NCI-H187 treated with DMSO at 0.1 percent for 48 hours (cell line): ENCODE data around the gene ROR2.
"Not testable (repeated sequence)": the region's sequence is repeated elsewhere in the genome, so short reads cannot be mapped to it uniquely, and the experiment has no call there.

Source experiments
- DNase-seq: peaks from one replicate; lab custom pipeline; 2025; lab: John Stamatoyannopoulos, UW

Gene ROR2

GRCh38 chr9:91567642-91568274, 382.3 kb downstream of the ROR2 start:
- no peak for DNase-seq

DNA sequence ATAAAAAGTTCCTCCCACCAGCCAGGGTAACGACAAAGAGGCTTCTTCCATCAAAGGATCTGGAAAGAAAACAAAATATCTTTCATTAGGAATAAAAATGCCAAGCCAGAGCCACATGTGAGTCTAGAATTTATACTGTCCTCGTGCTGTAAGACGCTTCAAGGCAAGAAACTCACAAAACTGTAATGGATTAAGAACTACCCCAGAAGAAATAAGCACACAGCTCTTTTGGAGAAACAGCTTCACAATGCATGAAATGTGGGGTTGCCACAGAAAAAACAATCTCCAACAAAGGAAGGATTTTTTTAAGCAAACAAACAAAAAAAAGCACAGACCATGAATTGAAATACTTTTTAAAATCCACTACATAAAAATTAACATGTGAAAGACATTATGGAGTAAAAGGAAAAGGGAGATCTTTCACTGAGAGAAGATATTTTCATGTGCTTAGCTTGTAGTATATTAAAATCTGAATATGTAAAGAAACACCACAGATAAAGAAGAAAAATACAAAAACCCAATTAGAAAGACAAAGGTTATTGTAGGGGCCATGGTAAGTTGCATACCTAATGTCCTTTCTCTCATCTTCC, 385.9 kb downstream of the ROR2 start:
- DNase-seq = no peak

DNA sequence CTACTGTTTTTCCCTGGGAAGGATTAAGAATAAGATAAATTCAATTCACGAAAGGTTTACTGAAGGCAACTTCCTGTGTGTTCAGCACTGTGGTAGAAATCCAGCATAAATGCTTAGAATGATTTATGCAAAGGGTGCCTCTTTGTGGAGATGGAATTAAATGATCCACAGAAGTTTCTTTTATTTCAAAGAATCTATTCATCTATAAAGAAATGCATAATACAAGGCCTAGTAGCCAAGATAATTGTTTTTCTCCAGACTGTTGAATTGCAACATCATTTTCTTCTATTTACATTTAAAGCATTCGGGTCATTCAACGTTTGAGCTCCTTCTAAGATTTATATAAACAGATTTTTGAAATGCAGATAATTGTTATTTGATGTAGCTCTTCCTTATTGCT, 387.6 kb downstream of the ROR2 start:
- DNase-seq = no peak

- DNase-seq = no peak
Measured at GRCh38 chr9:91560301-91560700, 389.7 kb downstream of the ROR2 start.

DNA sequence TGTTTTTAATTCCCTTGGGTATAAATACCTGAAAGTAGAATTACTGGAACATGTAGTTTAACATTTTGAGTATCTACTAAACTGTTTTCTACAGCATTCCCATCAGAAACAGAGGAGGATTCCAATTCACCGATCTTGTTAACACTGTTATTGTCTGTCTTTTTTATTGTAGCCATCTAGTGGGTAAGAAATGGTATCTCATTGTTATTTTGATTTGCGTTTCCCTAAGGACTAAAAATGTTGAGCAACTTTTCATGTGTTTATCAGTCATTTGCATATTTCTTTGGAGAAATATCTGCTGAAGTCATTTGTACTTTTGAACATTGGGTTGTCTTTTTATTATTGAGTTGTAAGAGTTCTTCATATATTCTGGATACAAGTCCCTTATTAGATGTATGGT, 391.1 kb downstream of the ROR2 start:
- no peak for DNase-seq

GRCh38 chr9:91558395-91558794, 391.6 kb downstream of the ROR2 start:
- DNase-seq = no peak

DNA sequence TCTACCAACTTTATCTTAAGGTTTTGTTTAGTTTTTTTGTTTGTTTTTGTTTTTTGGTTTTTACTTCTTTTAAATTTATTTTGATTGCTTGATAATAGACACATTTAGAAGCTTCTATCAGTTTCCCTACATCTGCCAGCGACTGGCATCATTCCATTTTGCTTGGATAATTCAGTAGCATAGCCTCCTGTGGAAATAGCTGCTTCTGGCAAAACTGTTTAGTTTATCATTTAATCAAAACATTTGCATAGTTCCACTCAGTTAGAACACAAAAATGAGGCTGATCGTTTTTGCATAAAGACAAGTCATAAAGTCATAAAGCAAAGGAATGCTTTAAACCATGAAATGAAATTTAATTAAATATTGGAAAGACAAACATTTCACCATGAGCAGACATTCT, 392.7 kb downstream of the ROR2 start:
- DNase-seq = no peak

DNA sequence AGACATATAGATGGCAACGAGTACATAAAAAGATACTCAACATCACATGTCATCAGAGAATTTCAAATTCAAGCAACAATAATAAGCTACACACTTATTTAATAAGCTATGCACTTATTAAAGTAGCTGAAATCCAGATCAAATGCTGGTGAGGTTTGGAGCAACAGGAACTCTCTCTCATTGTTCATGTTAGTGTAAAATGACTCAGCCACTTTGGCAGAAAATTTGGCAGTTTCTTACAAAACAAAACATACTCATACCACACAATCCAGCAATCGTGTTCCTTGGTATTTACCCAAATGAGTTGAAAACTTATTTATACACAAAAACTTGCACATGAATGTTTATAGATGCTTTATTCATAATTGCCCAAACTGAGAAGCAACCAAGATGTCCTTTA, 394.9 kb downstream of the ROR2 start:
- DNase-seq = no peak

- no peak for DNase-seq
Measured at GRCh38 chr9:91549177-91549576, 400.9 kb downstream of the ROR2 start.

DNA sequence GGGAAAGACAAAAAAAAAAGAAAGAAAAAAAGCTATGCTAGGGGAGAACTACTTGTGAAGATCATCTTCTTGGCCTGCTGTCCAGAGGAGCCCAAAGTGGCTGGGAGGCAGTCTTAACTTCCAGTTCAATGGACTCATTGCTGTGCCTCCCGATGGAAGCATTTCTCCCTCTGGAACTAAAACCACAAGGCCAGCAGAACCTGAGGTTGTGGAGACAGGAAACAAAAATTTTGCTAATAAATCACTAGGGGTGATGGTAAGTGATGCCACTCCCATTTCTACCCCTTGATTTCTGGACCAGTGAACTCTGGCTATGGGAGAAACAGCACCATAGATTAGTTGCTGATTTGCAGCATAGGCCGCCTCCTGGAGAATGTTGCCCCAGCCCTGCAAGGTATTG, 402.9 kb downstream of the ROR2 start:
- no peak for DNase-seq

GRCh38 chr9:91546574-91546973, 403.5 kb downstream of the ROR2 start:
- no peak for DNase-seq

- no peak for DNase-seq
Measured at GRCh38 chr9:91541734-91542133, 408.3 kb downstream of the ROR2 start.

DNA sequence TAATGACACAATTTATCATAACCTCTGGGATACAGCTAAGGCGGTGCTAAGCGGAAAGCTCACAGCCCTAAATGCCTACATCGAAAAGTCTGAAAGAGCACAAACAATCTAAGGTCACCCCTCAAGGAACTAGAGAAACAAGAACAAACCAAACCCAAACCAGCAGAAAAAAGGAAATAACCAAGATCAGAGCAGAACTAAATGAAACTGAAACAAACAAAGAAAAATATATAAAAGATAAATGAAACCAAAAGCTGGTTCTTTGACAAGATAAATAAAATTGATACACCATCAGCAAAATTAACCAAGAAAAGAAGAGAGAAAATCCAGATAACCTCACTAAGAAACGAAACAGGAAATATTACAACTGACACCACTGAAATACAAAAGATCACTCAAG, 409.5 kb downstream of the ROR2 start:
- not testable (repeated sequence) for DNase-seq

GRCh38 chr9:91536211-91536691, 413.8 kb downstream of the ROR2 start:
- no peak for DNase-seq

GRCh38 chr9:91534374-91534773, 415.7 kb downstream of the ROR2 start:
- no peak for DNase-seq

GRCh38 chr9:91533382-91533781, 416.6 kb downstream of the ROR2 start:
- no peak for DNase-seq

GRCh38 chr9:91532325-91532724, 417.7 kb downstream of the ROR2 start:
- DNase-seq = no peak

GRCh38 chr9:91530829-91531228, 419.2 kb downstream of the ROR2 start:
- no peak for DNase-seq

DNA sequence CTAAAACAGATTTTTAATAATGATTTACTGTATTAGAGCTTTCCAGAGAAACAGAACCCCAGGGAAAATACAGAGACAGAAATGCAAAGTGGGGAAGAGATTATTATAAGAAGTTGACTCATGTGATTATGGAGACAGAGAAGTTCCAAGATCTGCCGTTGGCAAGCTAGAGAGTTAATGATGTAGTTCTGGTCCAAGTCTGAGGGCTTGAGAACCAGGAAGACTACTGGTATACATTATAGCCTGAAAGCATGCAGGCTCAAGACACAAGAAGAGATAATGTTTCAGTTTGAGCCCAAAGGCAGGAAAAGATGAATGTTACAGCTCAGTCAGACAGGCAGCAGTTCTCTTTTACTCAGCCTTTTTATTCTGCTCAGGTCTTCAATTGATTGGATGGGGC, 427.5 kb downstream of the ROR2 start:
- no peak for DNase-seq

- DNase-seq = no peak
Measured at GRCh38 chr9:91519520-91520277, 430.3 kb downstream of the ROR2 start.

GRCh38 chr9:91518462-91518861, 431.6 kb downstream of the ROR2 start:
- no peak for DNase-seq

DNA sequence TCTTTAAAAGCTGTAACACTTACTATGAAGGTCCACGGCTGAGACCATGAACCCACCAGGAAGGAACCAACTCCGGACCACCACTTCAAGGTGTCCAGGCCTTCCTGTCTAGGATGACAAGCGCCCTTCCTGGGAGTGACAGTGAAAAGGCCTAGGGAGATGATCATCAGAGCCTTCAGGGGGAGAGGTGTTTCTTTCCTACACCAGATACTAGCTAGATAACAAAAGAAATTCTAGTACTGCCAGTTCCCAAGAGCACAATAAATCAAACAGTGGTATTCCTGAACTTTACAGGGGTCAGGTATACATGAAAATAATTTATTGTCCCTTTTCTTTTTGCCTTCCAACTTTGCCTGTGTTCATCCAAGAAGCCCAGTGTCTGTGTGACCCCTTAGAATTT, 432.2 kb downstream of the ROR2 start:
- no peak for DNase-seq

DNA sequence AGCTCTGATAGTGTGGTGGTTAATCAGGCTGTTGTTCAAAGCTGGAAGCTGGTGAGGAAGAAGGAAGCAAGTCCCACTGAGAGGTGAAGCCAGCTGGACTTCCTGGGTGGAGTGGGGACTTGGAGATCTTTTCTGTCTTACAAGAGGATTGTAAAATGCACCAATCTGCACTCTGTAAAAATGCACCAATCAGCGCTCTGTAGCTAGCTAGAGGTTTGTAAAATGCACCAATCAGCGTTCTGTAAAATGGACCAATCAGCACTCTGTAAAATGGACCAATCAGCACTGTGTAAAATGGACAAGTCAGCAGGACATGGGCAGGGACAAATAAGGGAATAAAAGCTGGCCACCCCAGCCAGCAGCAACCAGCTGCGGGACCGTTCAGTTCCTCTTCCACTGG, 432.7 kb downstream of the ROR2 start:
- DNase-seq = not testable (repeated sequence)
